DND-41 (cell line): ENCODE measurements around the gene C16orf86.

Experiments
- ATAC-seq: fragments of 200-7000 bp; cut with Tn5 transposase; 3 replicates; pipeline ENCODE4 v1.9.1; 2021; ENCODE audit warnings: low read depth; ENCODE audit not compliant: insufficient read depth
- DNase-seq: peaks from one replicate; pipeline ENCODE4 v3.0.0-alpha.2; 2020
- H2AFZ ChIP-seq: 2 replicates; pipeline ENCODE4 v1.6.0; 2012; ENCODE audit warnings: low read depth, low read length
- H3K27ac ChIP-seq: 2 replicates; pipeline ENCODE4 v1.5.1; 2012; ENCODE audit warnings: low read length, inconsistent platforms
- H3K27me3 ChIP-seq: fragments of 200-600 bp; sonication (generic); 2 replicates; pipeline ENCODE4 v1.6.0; 2012; ENCODE audit warnings: low read length, mild to moderate bottlenecking, inconsistent platforms; ENCODE audit not compliant: insufficient read depth, poor library complexity
- H3K36me3 ChIP-seq: 2 replicates; pipeline ENCODE4 v1.5.1; 2012; ENCODE audit warnings: low read length, inconsistent platforms; ENCODE audit not compliant: insufficient read depth
- H3K4me1 ChIP-seq: 2 replicates; pipeline ENCODE4 v1.5.1; 2012; ENCODE audit warnings: mild to moderate bottlenecking, low read length; ENCODE audit not compliant: insufficient read depth
- H3K4me2 ChIP-seq: 2 replicates; pipeline ENCODE4 v1.6.0; 2012; ENCODE audit warnings: mild to moderate bottlenecking, moderate library complexity, low read length, inconsistent platforms; ENCODE audit not compliant: insufficient read depth
- H3K4me3 ChIP-seq, 2 experiments: fragments of 200-600 bp in 1 of 2; shearing (Covaris generic) in 1 of 2; 2 replicates each; pipeline ENCODE4 v1.5.1; 2012 to 2016; ENCODE audit warnings: inconsistent platforms in 2 of 2, low read length in 2 of 2, mild to moderate bottlenecking in 2 of 2, low read depth in 1 of 2, moderate library complexity in 1 of 2
- H3K79me2 ChIP-seq: 2 replicates; pipeline ENCODE4 v1.6.0; 2012; ENCODE audit warnings: low read length, inconsistent platforms; ENCODE audit not compliant: insufficient read depth
- H3K9ac ChIP-seq: 2 replicates; pipeline ENCODE4 v1.6.0; 2012; ENCODE audit warnings: low read depth, mild to moderate bottlenecking, inconsistent platforms, low read length, moderate library complexity
- H3K9me3 ChIP-seq: 2 replicates; pipeline ENCODE4 v1.5.1; 2012; ENCODE audit warnings: low read length, moderate library complexity, mild to moderate bottlenecking, inconsistent platforms; ENCODE audit not compliant: insufficient read depth, severe bottlenecking
- H4K20me1 ChIP-seq: 2 replicates; pipeline ENCODE4 v1.6.0; 2012; ENCODE audit warnings: low read length; ENCODE audit not compliant: insufficient read depth
- EZH2 ChIP-seq: IDR thresholded peaks from 3 replicates; pipeline ENCODE4 v1.6.1; 2012; ENCODE audit warnings: borderline replicate concordance, low read depth, mild to moderate bottlenecking, moderate library complexity, low read length, inconsistent platforms; ENCODE audit not compliant: severe bottlenecking
- TF ChIP-seq, protein P1 (sequence below): IDR thresholded peaks from 2 replicates; pipeline ENCODE4 v1.5.1; 2012; ENCODE audit warnings: borderline replicate concordance, low read length, moderate library complexity, mild to moderate bottlenecking; ENCODE audit not compliant: poor library complexity, severe bottlenecking; ENCODE audit errors: extremely low read depth

The C16orf86 gene

GRCh38 chr16:67668495-67669157, 2.0 kb downstream of the C16orf86 start:
- DNase-seq (no peak), ATAC-seq (no peak)
- H3K9me3 ChIP-seq: no peaks in the 10 kb centered on the region
- H3K27ac ChIP-seq: no peak overlapping the region
- H3K9ac ChIP-seq: no peak overlapping the region
- peaks cover 10% of the 10 kb centered on the region; the same call in 1 of the 2 replicates for H3K36me3 ChIP-seq
- no peaks in the 10 kb centered on the region; the same call in 1 of the 2 replicates for H4K20me1 ChIP-seq
- peaks cover 34% of the 10 kb centered on the region for H3K4me1 ChIP-seq
- no peak overlapping the region for H2AFZ ChIP-seq
- no peak overlapping the region for H3K4me2 ChIP-seq
- TF ChIP-seq, protein P1, sequence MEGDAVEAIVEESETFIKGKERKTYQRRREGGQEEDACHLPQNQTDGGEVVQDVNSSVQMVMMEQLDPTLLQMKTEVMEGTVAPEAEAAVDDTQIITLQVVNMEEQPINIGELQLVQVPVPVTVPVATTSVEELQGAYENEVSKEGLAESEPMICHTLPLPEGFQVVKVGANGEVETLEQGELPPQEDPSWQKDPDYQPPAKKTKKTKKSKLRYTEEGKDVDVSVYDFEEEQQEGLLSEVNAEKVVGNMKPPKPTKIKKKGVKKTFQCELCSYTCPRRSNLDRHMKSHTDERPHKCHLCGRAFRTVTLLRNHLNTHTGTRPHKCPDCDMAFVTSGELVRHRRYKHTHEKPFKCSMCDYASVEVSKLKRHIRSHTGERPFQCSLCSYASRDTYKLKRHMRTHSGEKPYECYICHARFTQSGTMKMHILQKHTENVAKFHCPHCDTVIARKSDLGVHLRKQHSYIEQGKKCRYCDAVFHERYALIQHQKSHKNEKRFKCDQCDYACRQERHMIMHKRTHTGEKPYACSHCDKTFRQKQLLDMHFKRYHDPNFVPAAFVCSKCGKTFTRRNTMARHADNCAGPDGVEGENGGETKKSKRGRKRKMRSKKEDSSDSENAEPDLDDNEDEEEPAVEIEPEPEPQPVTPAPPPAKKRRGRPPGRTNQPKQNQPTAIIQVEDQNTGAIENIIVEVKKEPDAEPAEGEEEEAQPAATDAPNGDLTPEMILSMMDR: peak; percentile 49
- no peak for TF ChIP-seq EZH2
- no peaks in the 10 kb centered on the region for H3K27me3 ChIP-seq
- no peak overlapping the region for H3K4me3 ChIP-seq
- peaks cover 10% of the 10 kb centered on the region for H3K79me2 ChIP-seq

GRCh38 chr16:67669499-67670101, 3.0 kb downstream of the C16orf86 start:
- Histone ChIP-seq H3K36me3 (peaks cover 4% of the 10 kb centered on the region; the same call in 1 of the 2 replicates), H3K9me3 (no peaks in the 10 kb centered on the region), H3K4me2 (no peak overlapping the region), H2AFZ (no peak overlapping the region), H3K79me2 (peaks cover 10% of the 10 kb centered on the region), H3K27ac (no peak overlapping the region), H4K20me1 (no peaks in the 10 kb centered on the region; the same call in 1 of the 2 replicates), H3K4me1 (peaks cover 30% of the 10 kb centered on the region), H3K27me3 (no peaks in the 10 kb centered on the region), H3K9ac (no peak overlapping the region), H3K4me3 (no peak overlapping the region)
- TF ChIP-seq EZH2: no peak
- TF ChIP-seq, protein P1: no peak
- DNase-seq (no peak), ATAC-seq (no peak)

DNA sequence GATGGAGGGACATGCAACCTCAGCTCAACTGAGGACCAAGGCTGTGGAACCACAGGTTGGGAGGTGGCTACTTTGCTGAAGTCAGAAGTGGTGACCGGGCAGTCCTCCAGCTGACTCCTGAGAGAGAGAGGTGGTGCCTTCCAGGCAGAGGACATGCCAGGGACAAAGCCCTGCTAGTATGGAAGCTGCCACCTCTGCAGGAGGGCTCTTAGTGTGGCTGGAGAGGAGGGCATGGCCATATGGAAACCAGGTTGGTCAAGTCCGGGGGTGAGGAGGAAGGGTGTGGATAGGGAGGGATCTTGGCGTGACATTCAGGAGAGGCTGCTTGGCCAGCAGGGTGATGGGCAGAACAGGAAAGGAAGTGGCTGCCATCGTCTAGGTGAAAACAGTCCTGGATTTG, 5.7 kb downstream of the C16orf86 start:
- Histone ChIP-seq H2AFZ (no peak overlapping the region), H3K9ac (no peak overlapping the region), H3K4me1 (peaks cover 8% of the 10 kb centered on the region), H3K9me3 (no peaks in the 10 kb centered on the region), H3K27ac (no peak overlapping the region), H4K20me1 (no peaks in the 10 kb centered on the region; the same call in 1 of the 2 replicates), H3K27me3 (no peaks in the 10 kb centered on the region), H3K4me3 (no peak overlapping the region), H3K4me2 (no peak overlapping the region), H3K79me2 (peaks cover under 1% of the 10 kb centered on the region; the same call in 1 of the 2 replicates), H3K36me3 (peaks cover 14% of the 10 kb centered on the region; the same call in 1 of the 2 replicates)
- no peak for ATAC-seq
- no peak for TF ChIP-seq EZH2
- TF ChIP-seq, protein P1: no peak
- no peak for DNase-seq
